HepG2 (cell line): ENCODE data around the gene OPRM1. TPM values are rescaled to one million over a fixed set of nuclear protein-coding genes. Genes with fewer than 3 reads are reported as not detected.

Source experiments
- ATAC-seq: fragments of 200-7000 bp; cut with Tn5 transposase; 3 replicates; pipeline ENCODE4 v1.9.1; 2020; ENCODE audit warnings: mild to moderate bottlenecking, moderate library complexity
- BruUV-seq: library from RNA; stranded (reverse); fragments of 400-500 nt; replicated peaks from 2 replicates; lab custom pipeline; 2021; lab: Mats Ljungman, UMichigan
- CTCF ChIA-PET: fragments of 300-600 bp; formaldehyde crosslinking; extraction: SDS; loops from one replicate; lab custom pipeline; 2021; ENCODE audit warnings: low total read pairs, inconsistent platforms, low intra/inter-chr PET ratio; lab: Yijun Ruan, JAX
- POLR2A ChIA-PET: fragments of 350-600 bp; sonication (Branson Sonifier 250); formaldehyde crosslinking; loops from one replicate; lab custom pipeline; 2020; ENCODE audit warnings: antibody characterized with exemption, inconsistent platforms; lab: Yijun Ruan, JAX
- DNase-seq: peaks from one replicate; pipeline ENCODE4 v3.0.0-alpha.2; 2015; ENCODE audit warnings: low spot score
- FAIRE-seq: peaks from 3 replicates; lab custom pipeline; 2011; peaks lifted over from hg19 to GRCh38; lab: Jason Lieb, UNC
- H2AFZ ChIP-seq: one replicate; pipeline ENCODE4 v1.6.1; 2011; ENCODE audit warnings: low read length, inconsistent platforms
- H3K27ac ChIP-seq: fragments of 300-600 bp; 3 replicates; pipeline ENCODE4 v1.8.0; 2011; ENCODE audit warnings: mixed run types, mild to moderate bottlenecking, mixed read lengths, low read length, inconsistent platforms; ENCODE audit not compliant: insufficient read depth; ENCODE audit errors: extremely low read length
- H3K27me3 ChIP-seq, 2 experiments: fragments of 200-600 bp in 1 of 2; 2 replicates in 1 of 2; 3 replicates in 1 of 2; pipeline versions ENCODE4 v1.6.0 to v1.8.0; 2011; ENCODE audit warnings: low read length in 2 of 2, mild to moderate bottlenecking in 2 of 2, moderate library complexity in 2 of 2, inconsistent platforms in 1 of 2; ENCODE audit not compliant: insufficient read depth in 2 of 2, control insufficient read depth in 1 of 2
- H3K36me3 ChIP-seq, 2 experiments: fragments of 200-600 bp in 1 of 2; replicated peaks in 1 of 2; 2 replicates in 1 of 2; 3 replicates in 1 of 2; pipeline versions ENCODE4 v1.5.1 to v1.8.0; 2011; ENCODE audit warnings: low read length in 2 of 2, inconsistent platforms in 1 of 2; ENCODE audit not compliant: insufficient read depth in 2 of 2, control insufficient read depth in 1 of 2
- H3K4me1 ChIP-seq: 2 replicates; pipeline ENCODE4 v1.5.1; 2012; ENCODE audit warnings: low read length, inconsistent platforms; ENCODE audit not compliant: insufficient read depth
- H3K4me2 ChIP-seq: 2 replicates; pipeline ENCODE4 v1.6.0; 2011; ENCODE audit warnings: low read depth, low read length, inconsistent platforms
- H3K4me3 ChIP-seq, 3 experiments: fragments of 200-600 bp in 1 of 3; sonication (generic), shearing (Covaris generic) in 1 of 3; replicated peaks in 1 of 3; 2 replicates each; pipeline ENCODE4 v1.5.1; 2011 to 2016; ENCODE audit warnings: low read length in 3 of 3, inconsistent platforms in 2 of 3, low read depth in 2 of 3, mild to moderate bottlenecking in 2 of 3, control low read depth in 1 of 3, mixed read lengths in 1 of 3; ENCODE audit not compliant: insufficient read depth in 1 of 3
- H3K79me2 ChIP-seq: one replicate; pipeline ENCODE4 v1.6.1; 2011; ENCODE audit warnings: low read length, inconsistent platforms; ENCODE audit not compliant: insufficient read depth
- H3K9ac ChIP-seq: 2 replicates; pipeline ENCODE4 v1.6.0; 2011; ENCODE audit warnings: mild to moderate bottlenecking, low read depth, low read length, inconsistent platforms; ENCODE audit not compliant: insufficient read depth
- H3K9me3 ChIP-seq: 2 replicates; pipeline ENCODE4 v1.5.1; 2012; ENCODE audit warnings: mild to moderate bottlenecking, low read length
- H4K20me1 ChIP-seq: 2 replicates; pipeline ENCODE4 v1.6.0; 2011; ENCODE audit warnings: inconsistent platforms, mild to moderate bottlenecking, low read length, moderate library complexity; ENCODE audit not compliant: insufficient read depth
- HNRNPL ChIP-seq: fragments of 200-400 bp; formaldehyde crosslinking; IDR thresholded peaks from 2 replicates; pipeline ENCODE4 v1.6.1; 2017; ENCODE audit warnings: mild to moderate bottlenecking, low read depth, low read length
- YY1 ChIP-seq: IDR thresholded peaks from 2 replicates; pipeline ENCODE4 v1.6.1; 2011; ENCODE audit warnings: low read length, low read depth, moderate library complexity, mild to moderate bottlenecking; ENCODE audit not compliant: insufficient read depth, insufficient replicate concordance
- ZNF577 ChIP-seq: sonication (generic); formaldehyde crosslinking; IDR thresholded peaks from 2 replicates; pipeline ENCODE4 v1.4.0; 2020; ENCODE audit warnings: mild to moderate bottlenecking, low read depth, missing genetic modification reagents, borderline replicate concordance
- ZNF703 ChIP-seq: sonication (generic); formaldehyde crosslinking; IDR thresholded peaks from 2 replicates; pipeline ENCODE4 v1.5.1; 2020; ENCODE audit warnings: missing genetic modification reagents, mild to moderate bottlenecking, moderate library complexity, borderline replicate concordance
- ZNF777 ChIP-seq: sonication (generic); formaldehyde crosslinking; IDR thresholded peaks from 2 replicates; pipeline ENCODE4 v1.4.0; 2020; ENCODE audit warnings: missing genetic modification reagents
- WGBS: methylation state at CpG from one replicate; pipeline ENCODE4 v1.1.6; 2017; ENCODE audit warnings: low lambda C conversion rate; 5-methylcytosine and 5-hydroxymethylcytosine counted together
- in situ Hi-C: cut with HindIII; loops from 2 replicates; pipeline ENCODE4 v1.10.0; 2017; ENCODE audit warnings: low pct_unique_long_range_greater_than_20kb; ENCODE audit not compliant: extremely low pct_ligation_motif_present
- intact Hi-C: fragments of 100-400 bp; cut with micrococcal nuclease; formaldehyde crosslinking; loops from one replicate; pipeline ENCODE4 v1.10.0; 2022; ENCODE audit not compliant: unreplicated experiment
- polyA plus RNA-seq, 8 experiments: library from polyadenylated mRNA; depleted of rRNA in 3 of 8; stranded (reverse) in 7 of 8; unstranded in 1 of 8; fragments of >200 nt; fragmentation: Illumina TruSeq in 4 of 8; extraction: Trizol in 4 of 8; gene quantifications; 2 replicates each; pipeline versions ENCODE4 v1.2.1 to v1.2.3, GENCODE V29; 2011 to 2016; ENCODE audit warnings: low read depth in 4 of 8, missing spikeins in 1 of 8, mixed read lengths in 1 of 8; ENCODE audit not compliant: insufficient read depth in 1 of 8
- total RNA-seq, 5 experiments: library from RNA; depleted of rRNA; stranded (reverse); fragments of >200 nt; fragmentation: Illumina TruSeq; extraction: Trizol; gene quantifications; 2 replicates each; pipeline ENCODE4 v1.2.3, GENCODE V29; 2016; ENCODE audit warnings: low read depth in 1 of 5
- TF ChIP-seq, protein P1 (sequence below): sonication (generic); formaldehyde crosslinking; IDR thresholded peaks from 2 replicates; pipeline ENCODE4 v1.4.0; 2020; ENCODE audit warnings: mild to moderate bottlenecking, missing genetic modification reagents
- TF ChIP-seq, protein P2 (sequence below), 2 experiments: sonication (generic) in 1 of 2; formaldehyde crosslinking in 1 of 2; IDR thresholded peaks; 2 replicates each; pipeline versions ENCODE4 v1.4.0 to v1.6.1; 2016 to 2020; ENCODE audit warnings: borderline replicate concordance in 1 of 2, low read depth in 1 of 2, mild to moderate bottlenecking in 1 of 2, missing genetic modification reagents in 1 of 2
- TF ChIP-seq, protein P3 (sequence below): sonication (generic); formaldehyde crosslinking; IDR thresholded peaks from 2 replicates; pipeline ENCODE4 v1.4.0; 2020; ENCODE audit warnings: missing genetic modification reagents, low read depth, mild to moderate bottlenecking, borderline replicate concordance
- TF ChIP-seq, protein P4 (sequence below): sonication (generic); formaldehyde crosslinking; IDR thresholded peaks from 2 replicates; pipeline ENCODE4 v1.4.0; 2020; ENCODE audit warnings: missing genetic modification reagents
- TF ChIP-seq, protein P5 (sequence below): sonication (generic); formaldehyde crosslinking; IDR thresholded peaks from 2 replicates; pipeline ENCODE4 v1.5.1; 2020; ENCODE audit warnings: mild to moderate bottlenecking, missing genetic modification reagents

The OPRM1 gene
- total and polyA plus RNA-seq, 2 of the 13 experiments (the other 11 are each of a cell fraction or from before 2014, with no cell fraction given): not detected

DNA sequence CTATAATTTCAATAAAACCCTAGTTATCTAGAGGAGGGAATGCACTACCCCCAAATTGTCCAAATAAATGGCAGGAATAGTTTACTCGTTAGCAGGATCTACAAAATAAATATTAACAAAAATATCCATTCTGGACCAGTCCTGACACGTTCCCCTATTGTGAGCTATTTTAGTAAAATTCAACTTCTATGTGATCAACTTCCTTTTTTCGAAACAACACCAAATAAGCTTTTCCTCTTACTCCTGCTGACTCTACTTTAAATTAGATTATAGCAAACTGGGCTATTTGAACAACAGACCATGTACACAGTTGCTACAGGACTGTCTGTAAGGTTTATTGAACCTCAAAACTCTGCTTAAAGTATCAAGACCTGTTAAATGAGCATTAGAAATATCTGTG is 163.3 kb downstream of the OPRM1 start:
- Histone ChIP-seq H3K4me1 (no peaks in the 10 kb centered on the region), H3K9ac (no peak overlapping the region), H3K36me3 (no peaks in the 10 kb centered on the region), H3K27ac (no peak overlapping the region), H3K9me3 (no peaks in the 10 kb centered on the region), H4K20me1 (no peaks in the 10 kb centered on the region), H3K27me3 (peaks cover 0 to 4% of the 10 kb centered on the region in 2 experiments; a peak in 2 of 5 replicates), H3K4me3 (no peak overlapping the region), H3K79me2 (no peaks in the 10 kb centered on the region), H3K4me2 (no peak overlapping the region), H2AFZ (no peak overlapping the region)
- ChIA-PET POLR2A (no interaction called here), CTCF (no interaction called here)
- in situ Hi-C loops: no loop called here
- DNase-seq (no peak), FAIRE-seq (no peak), ATAC-seq (no peak)
- no TSS peak for BruUV-seq
- intact Hi-C loops: no loop called here
- 2% methylated on average over 3 of the region's 3 CpGs for WGBS
- TF ChIP-seq ZNF777 (CRISPR knock-in tag): no peak
- TF ChIP-seq, protein P1, sequence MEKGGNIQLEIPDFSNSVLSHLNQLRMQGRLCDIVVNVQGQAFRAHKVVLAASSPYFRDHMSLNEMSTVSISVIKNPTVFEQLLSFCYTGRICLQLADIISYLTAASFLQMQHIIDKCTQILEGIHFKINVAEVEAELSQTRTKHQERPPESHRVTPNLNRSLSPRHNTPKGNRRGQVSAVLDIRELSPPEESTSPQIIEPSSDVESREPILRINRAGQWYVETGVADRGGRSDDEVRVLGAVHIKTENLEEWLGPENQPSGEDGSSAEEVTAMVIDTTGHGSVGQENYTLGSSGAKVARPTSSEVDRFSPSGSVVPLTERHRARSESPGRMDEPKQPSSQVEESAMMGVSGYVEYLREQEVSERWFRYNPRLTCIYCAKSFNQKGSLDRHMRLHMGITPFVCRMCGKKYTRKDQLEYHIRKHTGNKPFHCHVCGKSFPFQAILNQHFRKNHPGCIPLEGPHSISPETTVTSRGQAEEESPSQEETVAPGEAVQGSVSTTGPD (CRISPR knock-in tag): no peak
- TF ChIP-seq, protein P2, sequence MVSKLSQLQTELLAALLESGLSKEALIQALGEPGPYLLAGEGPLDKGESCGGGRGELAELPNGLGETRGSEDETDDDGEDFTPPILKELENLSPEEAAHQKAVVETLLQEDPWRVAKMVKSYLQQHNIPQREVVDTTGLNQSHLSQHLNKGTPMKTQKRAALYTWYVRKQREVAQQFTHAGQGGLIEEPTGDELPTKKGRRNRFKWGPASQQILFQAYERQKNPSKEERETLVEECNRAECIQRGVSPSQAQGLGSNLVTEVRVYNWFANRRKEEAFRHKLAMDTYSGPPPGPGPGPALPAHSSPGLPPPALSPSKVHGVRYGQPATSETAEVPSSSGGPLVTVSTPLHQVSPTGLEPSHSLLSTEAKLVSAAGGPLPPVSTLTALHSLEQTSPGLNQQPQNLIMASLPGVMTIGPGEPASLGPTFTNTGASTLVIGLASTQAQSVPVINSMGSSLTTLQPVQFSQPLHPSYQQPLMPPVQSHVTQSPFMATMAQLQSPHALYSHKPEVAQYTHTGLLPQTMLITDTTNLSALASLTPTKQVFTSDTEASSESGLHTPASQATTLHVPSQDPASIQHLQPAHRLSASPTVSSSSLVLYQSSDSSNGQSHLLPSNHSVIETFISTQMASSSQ (IDR thresholded peaks at IDR 0.05; ENCODE audit: low read depth): no peak
- TF ChIP-seq, protein P2 (CRISPR knock-in tag; IDR thresholded peaks at IDR 0.05; ENCODE audit: borderline replicate concordance): no peak
- TF ChIP-seq, protein P3, sequence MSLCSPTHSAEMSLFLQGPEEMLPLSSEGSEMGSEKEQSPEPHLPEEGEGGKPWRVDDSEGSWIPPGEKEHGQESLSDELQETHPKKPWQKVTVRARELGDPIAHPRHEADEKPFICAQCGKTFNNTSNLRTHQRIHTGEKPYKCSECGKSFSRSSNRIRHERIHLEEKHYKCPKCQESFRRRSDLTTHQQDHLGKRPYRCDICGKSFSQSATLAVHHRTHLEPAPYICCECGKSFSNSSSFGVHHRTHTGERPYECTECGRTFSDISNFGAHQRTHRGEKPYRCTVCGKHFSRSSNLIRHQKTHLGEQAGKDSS: no peak
- TF ChIP-seq, protein P4, sequence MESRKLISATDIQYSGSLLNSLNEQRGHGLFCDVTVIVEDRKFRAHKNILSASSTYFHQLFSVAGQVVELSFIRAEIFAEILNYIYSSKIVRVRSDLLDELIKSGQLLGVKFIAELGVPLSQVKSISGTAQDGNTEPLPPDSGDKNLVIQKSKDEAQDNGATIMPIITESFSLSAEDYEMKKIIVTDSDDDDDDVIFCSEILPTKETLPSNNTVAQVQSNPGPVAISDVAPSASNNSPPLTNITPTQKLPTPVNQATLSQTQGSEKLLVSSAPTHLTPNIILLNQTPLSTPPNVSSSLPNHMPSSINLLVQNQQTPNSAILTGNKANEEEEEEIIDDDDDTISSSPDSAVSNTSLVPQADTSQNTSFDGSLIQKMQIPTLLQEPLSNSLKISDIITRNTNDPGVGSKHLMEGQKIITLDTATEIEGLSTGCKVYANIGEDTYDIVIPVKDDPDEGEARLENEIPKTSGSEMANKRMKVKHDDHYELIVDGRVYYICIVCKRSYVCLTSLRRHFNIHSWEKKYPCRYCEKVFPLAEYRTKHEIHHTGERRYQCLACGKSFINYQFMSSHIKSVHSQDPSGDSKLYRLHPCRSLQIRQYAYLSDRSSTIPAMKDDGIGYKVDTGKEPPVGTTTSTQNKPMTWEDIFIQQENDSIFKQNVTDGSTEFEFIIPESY (CRISPR knock-in tag): no peak
- no peak for TF ChIP-seq HNRNPL
- TF ChIP-seq ZNF703: no peak
- no peak for TF ChIP-seq ZNF577
- no peak for TF ChIP-seq YY1
- TF ChIP-seq, protein P5, sequence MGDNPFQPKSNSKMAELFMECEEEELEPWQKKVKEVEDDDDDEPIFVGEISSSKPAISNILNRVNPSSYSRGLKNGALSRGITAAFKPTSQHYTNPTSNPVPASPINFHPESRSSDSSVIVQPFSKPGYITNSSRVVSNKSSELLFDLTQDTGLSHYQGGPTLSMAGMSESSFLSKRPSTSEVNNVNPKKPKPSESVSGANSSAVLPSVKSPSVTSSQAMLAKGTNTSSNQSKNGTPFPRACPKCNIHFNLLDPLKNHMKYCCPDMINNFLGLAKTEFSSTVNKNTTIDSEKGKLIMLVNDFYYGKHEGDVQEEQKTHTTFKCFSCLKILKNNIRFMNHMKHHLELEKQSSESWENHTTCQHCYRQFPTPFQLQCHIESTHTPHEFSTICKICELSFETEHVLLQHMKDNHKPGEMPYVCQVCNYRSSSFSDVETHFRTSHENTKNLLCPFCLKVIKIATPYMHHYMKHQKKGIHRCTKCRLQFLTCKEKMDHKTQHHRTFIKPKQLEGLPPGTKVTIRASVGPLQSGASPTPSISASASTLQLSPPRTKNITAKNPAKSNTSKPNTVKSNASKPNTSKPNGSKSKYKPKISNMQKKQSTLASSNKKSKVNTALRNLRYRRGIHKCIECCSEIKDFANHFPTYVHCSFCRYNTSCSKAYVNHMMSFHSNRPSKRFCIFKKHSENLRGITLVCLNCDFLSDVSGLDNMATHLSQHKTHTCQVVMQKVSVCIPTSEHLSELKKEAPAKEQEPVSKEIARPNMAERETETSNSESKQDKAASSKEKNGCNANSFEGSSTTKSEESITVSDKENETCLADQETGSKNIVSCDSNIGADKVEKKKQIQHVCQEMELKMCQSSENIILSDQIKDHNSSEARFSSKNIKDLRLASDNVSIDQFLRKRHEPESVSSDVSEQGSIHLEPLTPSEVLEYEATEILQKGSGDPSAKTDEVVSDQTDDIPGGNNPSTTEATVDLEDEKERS (CRISPR knock-in tag): no peak
